Measurements from ENCODE around the gene FAM24B.

The FAM24B gene

DNA sequence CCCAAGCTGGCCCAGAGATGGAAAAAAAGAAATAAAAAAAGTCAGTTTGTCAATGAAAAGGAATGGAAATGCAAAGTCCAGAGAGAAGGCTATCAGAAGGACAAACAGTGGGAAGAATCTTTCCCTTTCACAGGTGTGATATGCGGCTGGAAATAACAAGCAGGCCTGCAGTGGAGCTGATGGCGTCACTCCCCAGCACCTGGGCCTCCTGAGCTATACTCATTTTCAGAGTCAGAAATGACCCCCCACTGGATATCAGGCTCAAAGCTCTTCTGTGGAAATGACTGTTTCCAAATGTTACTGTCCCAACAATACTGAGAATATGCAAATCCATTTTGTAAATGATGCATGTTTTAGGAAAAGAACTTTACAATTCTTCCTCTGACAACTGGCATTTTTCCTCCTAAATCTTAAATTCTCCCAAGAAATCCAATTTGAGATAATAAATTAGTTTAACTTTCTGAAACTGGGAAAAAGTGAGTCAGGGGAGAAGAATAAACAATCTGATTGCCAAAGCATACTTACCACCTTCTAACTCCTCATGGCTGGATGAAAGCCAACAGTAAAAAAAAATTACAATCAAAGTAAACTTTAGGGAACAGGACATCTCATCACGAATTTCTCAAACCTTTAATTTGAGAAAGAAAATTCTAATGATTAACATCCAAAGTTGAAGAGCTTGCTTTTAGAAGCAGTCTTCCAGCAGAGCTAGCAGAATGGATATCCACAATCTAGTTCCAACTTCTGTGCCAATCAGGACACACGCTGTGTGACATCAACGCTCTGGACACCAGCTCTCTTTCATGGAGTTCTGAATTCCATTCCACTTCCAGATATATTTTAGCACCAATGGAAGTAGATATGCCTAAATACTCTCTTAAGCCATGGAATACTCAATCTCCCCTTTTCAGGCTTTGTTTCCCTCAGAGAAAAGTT is 28.4 kb downstream of the FAM24B start:
- TF ChIP-seq, protein P1, sequence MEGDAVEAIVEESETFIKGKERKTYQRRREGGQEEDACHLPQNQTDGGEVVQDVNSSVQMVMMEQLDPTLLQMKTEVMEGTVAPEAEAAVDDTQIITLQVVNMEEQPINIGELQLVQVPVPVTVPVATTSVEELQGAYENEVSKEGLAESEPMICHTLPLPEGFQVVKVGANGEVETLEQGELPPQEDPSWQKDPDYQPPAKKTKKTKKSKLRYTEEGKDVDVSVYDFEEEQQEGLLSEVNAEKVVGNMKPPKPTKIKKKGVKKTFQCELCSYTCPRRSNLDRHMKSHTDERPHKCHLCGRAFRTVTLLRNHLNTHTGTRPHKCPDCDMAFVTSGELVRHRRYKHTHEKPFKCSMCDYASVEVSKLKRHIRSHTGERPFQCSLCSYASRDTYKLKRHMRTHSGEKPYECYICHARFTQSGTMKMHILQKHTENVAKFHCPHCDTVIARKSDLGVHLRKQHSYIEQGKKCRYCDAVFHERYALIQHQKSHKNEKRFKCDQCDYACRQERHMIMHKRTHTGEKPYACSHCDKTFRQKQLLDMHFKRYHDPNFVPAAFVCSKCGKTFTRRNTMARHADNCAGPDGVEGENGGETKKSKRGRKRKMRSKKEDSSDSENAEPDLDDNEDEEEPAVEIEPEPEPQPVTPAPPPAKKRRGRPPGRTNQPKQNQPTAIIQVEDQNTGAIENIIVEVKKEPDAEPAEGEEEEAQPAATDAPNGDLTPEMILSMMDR (IDR thresholded peaks at IDR 0.05) = no peak

DNA sequence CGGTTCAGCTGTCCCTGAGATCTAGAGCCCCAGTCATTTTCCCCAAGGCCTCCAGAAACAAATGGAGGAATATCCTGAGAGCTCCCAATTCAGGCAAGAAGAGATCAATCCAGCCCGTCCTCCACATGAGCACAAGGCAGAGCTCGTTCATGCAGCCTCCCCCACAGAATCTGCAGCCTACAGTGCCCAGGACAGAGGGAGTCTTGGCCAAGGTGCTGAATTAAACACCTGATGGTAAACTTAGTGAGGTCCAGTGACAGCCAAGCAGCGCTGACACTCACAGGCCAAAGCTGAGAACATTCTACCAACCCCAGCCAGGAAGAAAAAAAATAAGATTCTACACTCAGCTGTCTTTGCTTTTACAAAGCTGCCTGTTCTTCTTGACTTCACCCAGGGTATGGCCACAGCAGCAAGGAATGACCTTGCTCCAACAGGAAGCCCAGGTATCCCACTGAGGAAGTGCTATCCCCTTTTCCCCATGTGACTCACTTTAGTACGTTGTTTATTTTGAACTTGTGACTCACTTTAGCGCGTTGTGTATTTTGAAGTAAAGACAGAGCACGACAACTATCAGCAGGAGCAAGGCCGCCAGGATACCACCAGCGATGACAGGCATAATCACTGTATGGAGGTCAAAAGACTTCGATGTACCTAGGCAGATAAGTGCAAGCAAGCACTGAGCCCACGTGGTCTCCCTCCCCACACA is 29.3 kb downstream of the FAM24B start:
- TF ChIP-seq, protein P1 (IDR thresholded peaks at IDR 0.05) = no peak

DNA sequence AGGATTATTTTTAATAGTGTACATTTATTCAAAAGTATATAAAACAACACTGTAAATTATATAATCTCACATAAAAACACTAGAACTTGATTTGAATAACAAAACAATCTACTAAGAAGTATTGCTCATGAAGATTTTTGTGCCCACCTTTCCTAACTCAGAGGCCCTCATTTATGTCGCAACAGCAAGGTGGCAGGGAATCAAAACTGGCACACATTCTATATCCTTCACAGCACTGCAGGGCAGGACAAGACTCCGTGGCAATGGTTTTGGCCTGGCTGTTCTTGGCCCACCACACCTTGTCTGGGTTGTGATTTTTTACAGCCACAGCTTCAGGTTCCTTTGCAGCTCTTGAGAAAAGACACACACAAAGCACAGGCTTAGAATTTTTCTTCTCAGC is 30.3 kb downstream of the FAM24B start:
- TF ChIP-seq, protein P1 (IDR thresholded peaks at IDR 0.05) = no peak

DNA sequence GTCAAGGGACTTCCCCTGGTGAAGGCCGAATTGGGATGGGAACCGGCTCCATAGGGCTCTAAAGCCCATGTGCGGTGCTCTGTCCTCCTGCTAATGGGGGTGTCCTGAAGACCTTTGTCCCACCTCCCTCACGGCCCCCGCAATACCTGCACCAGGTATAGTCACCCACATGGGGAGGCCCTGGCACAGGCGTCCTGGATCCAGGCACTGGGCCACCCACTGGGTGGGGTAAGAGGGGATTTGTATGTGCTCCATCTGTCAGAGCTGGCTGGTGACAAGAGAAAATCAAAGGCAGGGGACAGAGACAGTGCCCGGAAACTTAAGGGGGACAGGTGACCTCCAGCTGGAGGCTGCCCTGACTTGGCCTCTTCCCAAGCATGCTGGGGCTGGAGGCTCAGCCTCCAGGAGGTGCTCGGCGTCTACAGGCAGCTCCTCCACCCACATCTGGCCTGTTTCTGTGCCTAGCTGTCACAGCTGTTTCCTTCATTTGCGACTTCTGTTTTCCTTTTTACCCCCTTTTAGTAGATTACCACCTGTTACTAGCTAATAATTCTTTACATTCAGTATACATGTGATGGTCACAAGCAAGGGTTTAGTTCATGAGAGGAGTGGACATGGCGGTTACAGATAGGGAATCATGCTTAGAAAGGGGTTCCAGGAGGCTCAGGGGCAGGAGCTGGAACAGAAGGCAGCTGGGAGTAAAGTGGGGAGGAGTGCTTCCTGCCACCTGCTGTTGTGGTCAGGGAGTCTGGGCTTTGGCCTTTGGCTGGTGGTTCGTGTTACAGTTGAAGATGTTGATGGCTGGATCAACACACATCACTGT is 31.4 kb downstream of the FAM24B start:
- TF ChIP-seq, protein P1 (IDR thresholded peaks at IDR 0.05) = no peak

DNA sequence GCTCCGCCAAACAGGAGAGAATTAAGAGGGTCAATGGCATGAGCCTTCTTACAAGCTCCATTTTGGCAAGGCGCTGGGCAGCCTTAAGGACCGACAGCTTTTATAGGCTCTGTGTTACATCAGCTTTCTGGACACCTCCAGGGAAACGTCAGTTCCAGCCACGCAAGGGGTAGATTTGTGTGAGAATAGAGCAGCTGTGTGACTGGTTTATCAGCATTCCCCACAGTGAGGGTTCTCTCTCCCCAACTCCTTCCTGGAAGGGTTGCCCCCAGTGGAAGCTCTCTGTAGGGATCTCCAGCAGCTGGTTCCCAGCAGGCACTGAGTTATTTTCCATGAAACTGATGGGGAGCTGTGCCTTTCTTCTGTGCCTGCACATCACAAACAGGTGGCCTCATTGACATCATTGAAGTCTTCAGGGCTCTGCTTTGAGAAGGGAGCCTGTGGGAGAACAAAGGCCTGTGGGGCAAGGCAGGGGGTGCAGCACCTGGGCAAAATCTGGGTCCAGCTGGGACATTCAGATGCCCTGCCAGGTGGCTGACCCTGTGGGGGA is 33.5 kb downstream of the FAM24B start, which contains the start of gene CUZD1:
TSS of gene CUZD1 (minus strand) at position 75 of the 550 bp plus-strand sequence. CDS start at position 61, 14 bp downstream.
- TF ChIP-seq, protein P1 (IDR thresholded peaks at IDR 0.05) = no peak

DNA sequence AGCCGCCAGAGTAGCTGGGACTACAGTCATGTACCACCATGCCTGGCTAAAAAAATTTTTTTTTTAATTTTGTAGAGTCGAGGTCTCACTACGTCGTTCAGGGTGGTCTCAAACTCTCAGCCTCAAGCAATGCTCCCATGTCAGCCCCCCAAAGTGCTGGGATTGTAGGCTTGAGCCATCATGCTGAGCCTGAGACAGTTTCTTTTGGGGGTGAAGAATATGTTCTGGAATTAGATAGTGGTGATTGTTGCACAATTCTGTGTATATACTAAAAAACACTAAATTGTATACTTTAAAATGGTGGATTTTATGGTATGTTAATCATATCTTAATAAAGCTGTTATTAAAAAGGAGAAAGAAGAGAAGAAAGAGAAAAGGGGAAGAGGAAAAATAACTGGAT is 35.2 kb downstream of the FAM24B start:
- TF ChIP-seq, protein P1 (IDR thresholded peaks at IDR 0.05) = no peak

DNA sequence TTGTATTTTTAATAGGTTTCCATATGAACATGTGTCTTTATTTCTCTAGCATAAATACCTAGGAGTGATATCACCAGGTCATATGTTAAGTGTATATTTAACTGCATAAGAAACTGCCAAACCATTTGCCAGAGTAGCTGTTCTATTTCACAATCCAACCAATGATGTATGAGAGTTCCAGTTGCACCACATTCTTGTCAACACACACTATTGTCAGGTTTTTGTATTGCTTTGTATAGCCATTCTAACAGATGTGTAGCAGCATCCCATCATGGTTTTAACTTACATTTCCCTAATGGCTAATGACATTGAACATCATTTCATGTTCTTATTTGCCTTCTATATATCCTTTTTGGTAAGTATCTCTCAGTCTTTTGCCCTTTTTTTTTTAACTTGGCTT is 37.8 kb downstream of the FAM24B start:
- TF ChIP-seq, protein P1 (IDR thresholded peaks at IDR 0.05) = no peak

Measured in LNCAP (cell line).